Heart right ventricle (tissue), 16 donors: ENCODE measurements around the gene UBE4B. TPM values are rescaled to one million over a fixed set of nuclear protein-coding genes. Genes with fewer than 3 reads are reported as not detected.

Source experiments
- ATAC-seq, 8 donors: fragments of 200-7000 bp; cut with Tn5 transposase; one replicate each; pipeline ENCODE4 v1.9.1; 2020; ENCODE audit warnings: mild to moderate bottlenecking in 8 of 8, moderate library complexity in 8 of 8, moderate number of reproducible peaks in 1 of 8
- DNase-seq, 2 donors: peaks; one replicate each; pipeline ENCODE4 v3.0.0-alpha.2; 2020
- H3K27ac ChIP-seq, 10 donors: fragments of 200-600 bp; sonication (generic) in 2 of 10; one replicate each; pipeline versions ENCODE4 v1.5.0 to v1.8.0; 2020 to 2022; ENCODE audit warnings: mild to moderate bottlenecking in 3 of 10
- H3K27me3 ChIP-seq, 7 donors: fragments of 200-600 bp; one replicate each; pipeline ENCODE4 v1.8.0; 2021 to 2022; ENCODE audit warnings: mild to moderate bottlenecking in 2 of 7
- H3K36me3 ChIP-seq, 9 donors: fragments of 200-600 bp; sonication (generic) in 1 of 9; one replicate each; pipeline versions ENCODE4 v1.5.0 to v1.8.0; 2020 to 2022; ENCODE audit warnings: mild to moderate bottlenecking in 2 of 9
- H3K4me1 ChIP-seq, 9 donors: fragments of 200-600 bp; sonication (generic) in 1 of 9; one replicate each; pipeline versions ENCODE4 v1.5.0 to v1.8.0; 2020 to 2022; ENCODE audit warnings: mild to moderate bottlenecking in 4 of 9
- H3K4me3 ChIP-seq, 10 donors: fragments of 200-600 bp; sonication (generic) in 2 of 10; one replicate each; pipeline versions ENCODE4 v1.5.0 to v1.8.0; 2020 to 2022; ENCODE audit warnings: mild to moderate bottlenecking in 7 of 10, moderate library complexity in 2 of 10
- H3K9me3 ChIP-seq, 11 donors: fragments of 200-600 bp in 10 of 11; sonication (generic) in 2 of 11; one replicate each; pipeline versions ENCODE4 v1.5.0 to v1.8.0; 2013 to 2022; ENCODE audit warnings: mild to moderate bottlenecking in 2 of 11, control low read depth in 1 of 11, moderate library complexity in 1 of 11
- WGBS, 2 donors: extraction: QIAGEN DNeasy Blood & Tissue Kit; methylation state at CpG; one replicate each; pipeline ENCODE4 v1.1.7; 2013; ENCODE audit warnings: inconsistent platforms in 1 of 2; 5-methylcytosine and 5-hydroxymethylcytosine counted together
- intact Hi-C, 10 donors: fragments of 100-400 bp; cut with DNase I; formaldehyde crosslinking; loops; one replicate each; pipeline versions ENCODE4 v1.11.1 to v1.14.2; 2022
- polyA plus RNA-seq, 2 donors: library from polyadenylated mRNA; stranded (reverse); fragments of 200-250 nt; gene quantifications; one replicate each; pipeline ENCODE4 v1.2.3, GENCODE V29; 2013
- total RNA-seq, 10 donors: library from RNA; stranded (reverse); fragmentation: NEBNext Ultra II Directional in 3 of 10; extraction: Animal tissue kit (Norgen Biotek cat#: 25700) in 3 of 10; gene quantifications; one replicate each; pipeline versions ENCODE4 v1.2.1 to v1.2.4, GENCODE V29; 2021 to 2023
- TF ChIP-seq, protein P1 (sequence below), 9 donors: fragments of 200-600 bp; sonication (generic) in 2 of 9; IDR thresholded peaks; one replicate each; pipeline versions ENCODE4 v1.5.0 to v1.8.0; 2021 to 2022; ENCODE audit warnings: antibody characterized with exemption in 9 of 9, mild to moderate bottlenecking in 5 of 9, moderate library complexity in 1 of 9
- donor health status: Arrhythmogenic right ventricular cardiomyopathy.
- donor health status: ischemic (EF 13 %, LVEDD 7.1; RV severe dilation, severe dysfunction).
- donor health status: healthy with polysubstance abuse.
- donor health status: DM: no; HTN: yes; CAD: no.
- donor health status: DM: no; HTN: no; CAD: no.
- donor health status: ischemic (EF 25% LVEDD 6.9; RV normal size, moderate dysfunction).
- donor health status: ischemic (EF 25% LVEDD 5.7; RV mildly dilated, moderate dysfunction).
- donor health status: healthy.
- donor health status: DM: yes; HTN: yes; CAD: no.
- donor health status: Ischemic cardiomyopathy.
- donor health status: ischemic (EF 35%, LVEDD 5.7; RV mildly dilated, moderate dysfunction).
- donor health status: nonischemic (EF 11% LVEDD 7.7; RV severe dilation, severe dysfunction).
- donor health status: DM: yes; HTN: yes; CAD: no.
- donor health status: PGD.
- donor health status: ischemic (EF 29% LVEDD 5.4; RV normal size, mild dysfunction).
- donor health status: nonischemic (EF 23%, LVEDD 6.1; RV moderate dilation, normal function).

Gene UBE4B
- total and polyA plus RNA-seq, 12 donors = 18.3 to 87.3 (median 67.8) TPM

DNA sequence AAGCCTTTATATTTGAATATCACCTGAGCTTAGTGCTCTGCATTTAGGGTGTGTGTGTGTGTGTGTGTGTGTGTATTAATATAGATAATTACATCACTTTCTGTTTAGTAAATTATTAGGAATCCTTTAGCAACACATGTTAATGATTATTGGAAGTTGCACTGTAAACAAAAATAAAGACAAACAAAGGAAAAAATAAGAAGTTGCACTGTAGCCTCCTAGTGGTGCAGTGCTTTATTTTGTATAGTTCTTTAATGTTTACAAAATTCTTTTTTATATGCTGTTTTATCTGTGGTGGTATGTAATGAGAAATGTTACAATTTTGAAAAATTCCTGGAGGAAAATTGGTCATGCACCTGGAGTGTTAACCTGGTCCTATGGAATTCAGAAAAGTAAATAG lies 69.2 kb downstream of the UBE4B start:
- peaks cover 0 to 93% (median 31%) of the 10 kb centered on the region in 9 donors for H3K36me3 ChIP-seq

GRCh38 chr1:10103193-10103592 lies 70.4 kb downstream of the UBE4B start:
- H3K9me3 ChIP-seq = no peaks in the 10 kb centered on the region
- DNase-seq (no peak), ATAC-seq (no peak)
- peaks cover 0 to 21% (median 12%) of the 10 kb centered on the region in 9 donors for H3K4me1 ChIP-seq
- TF ChIP-seq, protein P1, sequence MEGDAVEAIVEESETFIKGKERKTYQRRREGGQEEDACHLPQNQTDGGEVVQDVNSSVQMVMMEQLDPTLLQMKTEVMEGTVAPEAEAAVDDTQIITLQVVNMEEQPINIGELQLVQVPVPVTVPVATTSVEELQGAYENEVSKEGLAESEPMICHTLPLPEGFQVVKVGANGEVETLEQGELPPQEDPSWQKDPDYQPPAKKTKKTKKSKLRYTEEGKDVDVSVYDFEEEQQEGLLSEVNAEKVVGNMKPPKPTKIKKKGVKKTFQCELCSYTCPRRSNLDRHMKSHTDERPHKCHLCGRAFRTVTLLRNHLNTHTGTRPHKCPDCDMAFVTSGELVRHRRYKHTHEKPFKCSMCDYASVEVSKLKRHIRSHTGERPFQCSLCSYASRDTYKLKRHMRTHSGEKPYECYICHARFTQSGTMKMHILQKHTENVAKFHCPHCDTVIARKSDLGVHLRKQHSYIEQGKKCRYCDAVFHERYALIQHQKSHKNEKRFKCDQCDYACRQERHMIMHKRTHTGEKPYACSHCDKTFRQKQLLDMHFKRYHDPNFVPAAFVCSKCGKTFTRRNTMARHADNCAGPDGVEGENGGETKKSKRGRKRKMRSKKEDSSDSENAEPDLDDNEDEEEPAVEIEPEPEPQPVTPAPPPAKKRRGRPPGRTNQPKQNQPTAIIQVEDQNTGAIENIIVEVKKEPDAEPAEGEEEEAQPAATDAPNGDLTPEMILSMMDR (IDR thresholded peaks at IDR 0.05) = no peak
- H3K27me3 ChIP-seq = no peaks in the 10 kb centered on the region
- H3K27ac ChIP-seq = no peak overlapping the region
- intact Hi-C loops = loop anchor here in 3 of 10 donors (10.0 kb wide), 1 partner anchor 68 kb away; the partner anchor contains the start of gene UBE4B (in 3 of the 3)
- H3K36me3 ChIP-seq = peaks cover 0 to 92% (median 31%) of the 10 kb centered on the region in 9 donors
- 93 to 96% methylated on average over 5 of the region's 5 CpGs for WGBS, 2 donors
- H3K4me3 ChIP-seq = no peak overlapping the region

More for the DNA sequence above, 69.2 kb downstream of the UBE4B start:
- H3K27ac ChIP-seq = no peak overlapping the region
- DNase-seq (no peak), ATAC-seq (no peak)
- H3K4me1 ChIP-seq = peaks cover 0 to 9% (median 1%) of the 10 kb centered on the region in 9 donors
- H3K9me3 ChIP-seq = no peaks in the 10 kb centered on the region
- intact Hi-C loops = loop anchor here in 3 of 10 donors (10.0 kb wide), 1 partner anchor 67 kb away; the partner anchor contains the start of gene UBE4B (in 3 of the 3)
- no peaks in the 10 kb centered on the region for H3K27me3 ChIP-seq
- H3K4me3 ChIP-seq = no peak overlapping the region
- TF ChIP-seq, protein P1 (IDR thresholded peaks at IDR 0.05) = no peak

DNA sequence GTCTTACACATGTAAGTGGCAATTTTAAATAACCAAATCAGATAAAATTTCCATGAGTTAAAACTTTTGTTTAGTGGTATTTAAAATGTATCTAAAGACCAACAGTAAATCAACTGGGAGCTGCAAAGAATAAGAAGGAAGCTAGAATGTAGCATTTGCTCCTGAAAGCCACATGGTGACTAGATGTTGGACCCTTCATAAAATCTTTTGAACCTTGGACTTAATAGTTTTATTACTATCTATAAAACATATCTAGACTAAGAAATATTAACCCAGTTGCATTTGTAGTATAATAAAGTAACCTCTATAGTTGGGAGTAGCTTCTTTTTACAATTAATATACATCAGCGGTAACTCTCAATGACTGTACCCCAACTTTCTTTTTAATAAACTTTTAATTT lies 72.1 kb downstream of the UBE4B start:
- TF ChIP-seq, protein P1 (IDR thresholded peaks at IDR 0.05) = no peak
- peaks cover 0 to 98% (median 31%) of the 10 kb centered on the region in 9 donors for H3K36me3 ChIP-seq
- peaks cover 0 to 36% (median 13%) of the 10 kb centered on the region in 9 donors for H3K4me1 ChIP-seq
- H3K9me3 ChIP-seq = no peaks in the 10 kb centered on the region
- no peak for DNase-seq
- intact Hi-C loops = loop anchor here in 5 of 10 donors (5.0 to 10.0 kb wide), 4 partner anchors 38 to 73 kb away; partner anchors contain the start of gene UBE4B (in 4 of the 5)
- H3K27me3 ChIP-seq = no peaks in the 10 kb centered on the region
- 97 to 99% methylated on average over 1 of the region's 1 CpG for WGBS, 2 donors
- peak overlapping the region in 3 of 10 donors; percentile 16 to 34 (median 22) for H3K27ac ChIP-seq
- ATAC-seq = no peak
- no peak overlapping the region for H3K4me3 ChIP-seq

DNA sequence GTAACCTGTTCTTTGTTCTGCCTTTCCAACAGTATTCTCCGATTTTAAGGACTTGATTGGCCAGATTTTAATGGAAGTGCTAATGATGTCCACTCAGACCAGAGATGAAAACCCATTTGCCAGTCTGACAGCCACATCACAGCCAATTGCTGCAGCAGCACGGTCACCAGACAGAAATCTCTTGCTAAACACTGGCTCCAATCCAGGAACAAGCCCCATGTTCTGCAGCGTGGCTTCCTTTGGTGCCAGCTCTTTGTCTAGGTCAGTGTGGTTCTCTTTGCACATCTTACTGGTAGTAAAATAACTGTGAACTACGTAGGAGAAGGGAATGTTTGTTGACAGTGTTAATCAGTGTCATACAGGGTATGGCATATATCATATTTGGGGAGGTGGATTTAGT lies 72.7 kb downstream of the UBE4B start:
- no peaks in the 10 kb centered on the region for H3K9me3 ChIP-seq
- intact Hi-C loops = loop anchor here in 5 of 10 donors (5.0 to 10.0 kb wide), 4 partner anchors 38 to 73 kb away; partner anchors contain the start of gene UBE4B (in 4 of the 5)
- DNase-seq (peak in 1 of 2 donors; percentile 59), ATAC-seq (peak; percentile 40 to 81 (median 68))
- H3K4me1 ChIP-seq = peaks cover 0 to 36% (median 13%) of the 10 kb centered on the region in 9 donors
- TF ChIP-seq, protein P1 (IDR thresholded peaks at IDR 0.05) = no peak
- H3K36me3 ChIP-seq = peaks cover 0 to 100% (median 31%) of the 10 kb centered on the region in 9 donors
- peak overlapping the region in 7 of 10 donors; percentile 16 to 53 (median 34) for H3K27ac ChIP-seq
- H3K27me3 ChIP-seq = no peaks in the 10 kb centered on the region
- 41 to 60% methylated on average over 4 of the region's 4 CpGs for WGBS, 2 donors
- H3K4me3 ChIP-seq = no peak overlapping the region
